NAMALWA (cell line): ENCODE results near the gene BMI1.
"Not testable (repeated sequence)": the region's sequence is repeated elsewhere in the genome, so short reads cannot be mapped to it uniquely, and the experiment has no call there.

ENCODE experiments used
- DNase-seq: peaks from one replicate; pipeline ENCODE4 v3.0.0-alpha.2; 2015; ENCODE audit warnings: low spot score

Gene BMI1

GRCh38 chr10:22339761-22340328 lies 18.9 kb downstream of the BMI1 start:
- no peak for DNase-seq

- peak; percentile 92 for DNase-seq
Measured at GRCh38 chr10:22340329-22341189, 19.7 kb downstream of the BMI1 start.

- peak; percentile 42 for DNase-seq
Measured at GRCh38 chr10:22341190-22341925, 20.5 kb downstream of the BMI1 start.

- no peak for DNase-seq
Measured at GRCh38 chr10:22341926-22342196, 21.0 kb downstream of the BMI1 start.

GRCh38 chr10:22342421-22342820 lies 21.5 kb downstream of the BMI1 start:
- DNase-seq: peak; percentile 48

GRCh38 chr10:22343731-22344130 lies 22.8 kb downstream of the BMI1 start:
- DNase-seq: peak; percentile 35

GRCh38 chr10:22344249-22344648 lies 23.4 kb downstream of the BMI1 start:
- peak; percentile 80 for DNase-seq

GRCh38 chr10:22344781-22345300 lies 23.9 kb downstream of the BMI1 start:
- no peak for DNase-seq

GRCh38 chr10:22345301-22346095 lies 24.6 kb downstream of the BMI1 start, which contains the start of gene SPAG6:
Gene SPAG6 (plus strand): TSS chr10:22345496. CDS start chr10:22345612, 116 bp downstream.
- DNase-seq: no peak

- DNase-seq: no peak
Measured at GRCh38 chr10:22346096-22346661, 25.3 kb downstream of the BMI1 start.

GRCh38 chr10:22349755-22350154 lies 28.9 kb downstream of the BMI1 start:
- no peak for DNase-seq

GRCh38 chr10:22351131-22351703 lies 30.3 kb downstream of the BMI1 start:
- DNase-seq: no peak

GRCh38 chr10:22356324-22356873 lies 35.5 kb downstream of the BMI1 start:
- no peak for DNase-seq

GRCh38 chr10:22357770-22358169 lies 36.9 kb downstream of the BMI1 start:
- DNase-seq: not testable (repeated sequence)

- no peak for DNase-seq
Measured at GRCh38 chr10:22363305-22363704, 42.4 kb downstream of the BMI1 start.

- no peak for DNase-seq
Measured at GRCh38 chr10:22364407-22365140, 43.7 kb downstream of the BMI1 start.

- DNase-seq: peak; percentile 48
Measured at GRCh38 chr10:22365233-22365632, 44.3 kb downstream of the BMI1 start.

- DNase-seq: no peak
Measured at GRCh38 chr10:22365644-22366434, 44.9 kb downstream of the BMI1 start.

GRCh38 chr10:22366435-22366703 lies 45.5 kb downstream of the BMI1 start:
- DNase-seq: no peak

GRCh38 chr10:22366771-22367170 lies 45.9 kb downstream of the BMI1 start:
- no peak for DNase-seq
